Activated CD4-positive, alpha-beta T cell treated with anti-CD3 and anti-CD28 coated beads, Interleukin-2, amount 50 U/mL, for 48 hours (primary cell): Measurements from ENCODE around the gene KIF15.

ENCODE experiments used
- DNase-seq, 2 experiments: peaks; one replicate each; pipeline ENCODE4 v3.0.0-alpha.2; 2020

KIF15 gene

DNA sequence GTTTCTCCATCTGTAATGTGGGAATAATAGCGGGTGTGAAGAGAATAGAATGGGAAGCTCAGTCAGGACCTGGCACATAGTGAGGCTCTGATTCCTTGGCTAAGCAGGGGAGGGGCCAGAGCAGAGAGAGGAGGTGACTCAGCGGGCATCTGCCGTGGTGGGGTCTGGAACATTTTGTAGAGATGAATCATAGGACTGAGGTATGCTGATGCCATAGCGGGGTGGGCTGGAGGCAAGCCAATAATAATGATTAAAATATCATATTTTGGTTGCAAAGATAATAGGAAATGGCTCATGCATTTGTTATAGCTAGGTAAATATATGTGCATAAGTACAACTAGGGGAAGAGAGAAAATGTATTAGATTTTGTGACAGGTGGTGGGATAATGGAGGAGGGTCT is 124.0 kb downstream of the KIF15 start:
- no peak for DNase-seq

DNA sequence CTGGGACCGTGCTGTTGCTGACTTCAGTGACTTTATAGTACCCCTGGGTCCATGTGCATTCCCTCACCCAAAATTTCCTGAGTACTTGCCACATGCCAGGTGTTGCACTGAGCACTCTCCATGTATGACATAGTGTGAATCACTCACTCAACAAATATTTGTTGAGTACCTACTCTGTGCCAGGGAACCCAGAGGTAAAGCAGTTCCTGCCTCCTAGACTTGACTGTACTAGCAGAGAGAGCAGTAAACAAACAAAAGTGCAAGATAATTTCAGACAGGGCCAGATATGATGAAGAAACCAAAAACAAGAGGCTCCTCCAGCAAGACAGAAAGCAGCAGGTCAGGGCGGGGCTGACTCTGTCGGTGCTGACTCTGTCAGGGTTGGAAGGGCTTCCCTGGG is 125.0 kb downstream of the KIF15 start:
- no peak for DNase-seq

DNA sequence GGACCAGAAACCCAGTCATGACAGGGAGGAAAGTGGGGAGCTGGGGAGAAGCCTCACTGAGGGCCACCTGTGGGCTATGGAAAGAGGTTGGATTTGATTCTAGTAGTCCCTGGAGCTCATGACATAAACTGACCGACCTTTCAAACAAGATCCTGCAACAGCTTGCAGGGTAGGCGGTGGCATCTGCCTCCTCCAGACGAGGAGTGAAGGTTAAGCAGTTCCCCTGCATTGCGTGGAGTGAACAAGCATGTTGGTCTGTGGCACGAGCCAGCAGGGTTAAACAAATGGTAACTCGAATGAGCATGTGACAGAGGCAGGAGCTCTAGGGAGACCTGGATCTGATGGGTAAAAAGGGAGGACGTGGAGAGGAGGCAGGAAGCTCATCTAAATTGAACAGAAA is 125.5 kb downstream of the KIF15 start:
- DNase-seq, result no peak

DNA sequence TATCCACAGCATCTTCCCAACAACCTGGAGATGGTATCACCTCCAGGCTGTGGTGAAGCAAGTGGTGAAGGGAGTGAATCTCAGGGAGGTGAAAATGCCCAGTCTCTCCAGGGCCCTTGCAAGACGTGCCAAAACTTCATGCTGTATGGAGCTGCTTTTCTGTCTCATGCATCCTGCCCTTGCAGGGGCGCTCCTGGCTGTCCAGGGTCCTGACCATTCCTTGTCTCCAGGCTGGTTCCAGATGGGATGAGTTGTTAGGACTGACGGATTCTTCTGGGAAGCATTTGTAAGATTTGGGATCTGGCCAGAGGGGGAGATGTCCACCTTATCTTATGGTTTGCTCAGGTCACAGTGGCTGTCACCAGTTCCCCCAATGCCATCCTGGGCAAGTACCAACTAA is 128.7 kb downstream of the KIF15 start:
- DNase-seq, result no peak

DNA sequence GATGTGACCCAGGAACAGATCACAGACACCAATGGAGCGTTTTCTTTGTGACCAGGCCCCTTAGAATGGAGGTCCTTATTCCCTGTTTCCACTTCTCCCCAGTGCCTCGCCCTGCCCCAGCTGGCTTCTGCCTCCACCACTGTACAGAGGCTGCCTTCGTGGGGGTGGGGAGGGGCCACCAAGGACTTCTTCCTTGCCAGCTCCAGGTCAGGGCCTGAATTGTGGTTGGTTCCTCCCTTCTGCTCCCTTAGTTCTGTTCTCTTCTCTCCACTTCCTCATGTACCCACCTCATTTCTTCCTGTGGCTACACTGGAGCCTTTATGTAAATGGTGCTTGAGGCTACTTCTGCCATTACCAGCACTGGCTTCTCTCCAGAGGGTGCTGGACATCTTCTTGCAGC is 129.3 kb downstream of the KIF15 start:
- DNase-seq, result no peak

DNA sequence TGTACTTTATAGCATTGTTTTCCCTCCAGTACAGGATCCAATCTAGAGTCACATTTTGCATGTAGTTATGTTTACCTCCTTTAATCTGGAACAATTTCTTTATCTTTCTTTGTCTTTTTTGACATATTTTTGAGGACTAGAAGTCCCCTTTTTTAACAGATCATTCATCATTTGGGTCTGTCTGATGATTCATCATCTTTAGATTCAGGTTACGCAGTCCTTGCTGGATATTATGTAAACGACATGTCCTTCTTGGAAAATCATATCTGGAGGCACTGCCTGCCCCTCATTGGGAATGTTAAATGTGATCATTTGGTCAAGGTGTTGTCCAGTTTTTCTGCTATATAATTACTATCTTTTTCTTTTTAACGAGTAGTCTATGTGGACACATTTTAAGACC is 131.1 kb downstream of the KIF15 start:
- DNase-seq, result no peak

DNA sequence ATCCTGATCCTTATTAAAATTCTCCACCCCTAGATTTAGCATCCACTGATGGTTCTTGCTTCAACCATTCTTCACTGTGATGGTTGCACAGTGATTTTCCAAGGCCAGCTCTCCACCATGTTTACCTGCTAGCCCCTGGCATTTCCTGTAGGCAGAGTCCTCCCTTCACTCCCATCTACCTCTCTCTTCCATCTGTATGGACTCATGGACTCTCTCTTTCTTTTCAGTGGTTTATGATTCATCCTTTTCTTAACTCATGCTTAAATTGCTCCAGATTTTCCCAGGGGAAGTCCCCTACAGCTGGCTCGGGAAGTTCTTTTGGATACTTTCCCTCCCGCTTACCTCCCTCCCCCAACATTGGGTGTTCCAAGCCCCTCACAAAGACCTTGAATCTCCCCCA is 131.5 kb downstream of the KIF15 start:
- DNase-seq, result no peak

DNA sequence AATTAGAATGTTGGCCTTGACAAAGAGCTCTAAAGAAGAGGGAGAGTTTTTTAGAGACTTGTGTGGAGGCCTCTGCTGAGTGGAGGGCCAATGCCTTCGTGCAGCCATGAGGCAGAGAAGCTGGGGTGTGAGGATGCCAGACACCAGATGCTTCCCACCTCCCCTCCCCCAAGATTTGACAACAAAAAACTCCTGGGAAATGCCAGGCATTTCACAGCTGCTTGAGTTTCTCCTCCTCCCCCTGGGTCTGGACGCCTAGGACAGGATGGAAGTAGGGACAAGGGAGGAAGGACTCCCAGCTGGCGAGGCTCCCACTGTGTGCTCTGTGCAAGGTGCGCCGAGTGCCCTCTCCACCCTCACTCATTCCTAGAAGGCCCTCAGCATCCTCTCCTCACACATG is 132.9 kb downstream of the KIF15 start:
- DNase-seq, result no peak

DNA sequence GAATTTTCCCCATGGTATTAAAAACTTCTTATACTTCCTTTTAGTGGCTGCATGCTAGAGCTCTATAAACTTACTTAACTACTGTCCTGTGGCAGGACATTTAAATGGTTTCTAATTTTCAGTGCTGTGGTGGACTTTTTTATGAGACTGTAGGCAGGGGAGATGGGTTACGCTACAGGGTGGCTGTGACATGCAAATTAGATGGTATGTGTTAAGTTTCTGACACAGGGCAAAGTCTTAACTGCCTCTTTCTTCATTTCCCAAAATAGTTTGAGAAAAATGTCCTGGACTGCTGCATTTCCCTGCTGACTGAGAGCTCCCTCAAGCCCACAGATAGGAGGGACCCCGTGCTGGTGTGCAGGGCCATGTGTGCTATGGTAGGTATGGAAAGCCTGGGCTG is 134.8 kb downstream of the KIF15 start:
- no peak for DNase-seq

DNA sequence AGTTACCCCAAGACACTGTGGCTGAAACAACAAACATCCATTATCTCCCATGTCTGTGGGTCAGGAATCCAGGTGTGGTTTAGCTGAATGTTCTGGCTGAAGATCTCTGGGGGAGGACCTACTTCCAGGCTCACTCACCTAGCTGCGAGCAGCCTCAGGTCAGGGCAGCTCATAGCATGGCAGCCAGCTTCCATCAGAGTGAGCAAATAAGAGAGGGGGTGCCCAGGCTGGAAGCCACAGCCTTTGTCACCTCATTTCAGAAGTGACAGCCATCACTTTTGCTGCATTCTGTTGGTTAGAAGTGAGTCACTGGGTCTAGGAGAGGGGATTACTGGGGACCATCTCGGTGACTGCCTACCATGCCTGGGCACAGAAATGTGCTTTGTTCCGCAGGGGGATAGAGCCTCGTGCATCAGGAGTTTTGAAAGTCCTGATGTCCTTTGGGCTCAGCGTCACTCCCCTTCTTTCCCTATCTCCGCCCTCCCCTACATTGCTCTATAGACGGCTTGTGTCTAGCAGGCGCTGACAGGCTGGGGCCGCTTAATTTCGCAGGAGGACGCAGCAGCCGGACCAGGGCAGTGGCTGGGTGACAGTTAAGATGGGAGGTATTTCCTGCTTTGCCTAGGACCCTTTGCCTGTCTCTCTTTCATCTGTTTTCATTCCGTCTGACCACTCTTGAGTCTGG is 138.2 kb downstream of the KIF15 start:
- DNase-seq, result no peak

DNA sequence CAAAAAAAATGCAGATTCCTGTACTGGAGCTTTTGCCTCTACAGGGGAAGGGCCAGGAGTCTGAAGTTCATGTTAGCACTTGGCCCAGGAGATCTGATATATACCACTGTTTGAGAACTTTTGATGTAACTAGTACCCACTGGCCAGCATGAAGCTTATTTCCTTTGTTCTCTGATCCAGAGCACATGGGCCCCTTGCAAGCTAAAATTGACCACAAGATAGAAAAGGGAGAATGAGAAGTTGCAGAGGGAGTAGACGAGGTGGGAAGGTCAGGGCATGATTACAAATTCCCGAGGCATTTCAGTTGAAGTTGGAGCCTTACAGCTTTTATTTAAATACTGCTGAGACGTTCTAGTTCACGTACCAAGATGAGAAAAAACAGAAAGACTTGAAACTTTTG is 141.0 kb downstream of the KIF15 start:
- DNase-seq, result no peak
